ENCODE results near the gene PLCH1. TPM values are rescaled to one million over a fixed set of nuclear protein-coding genes. Genes with fewer than 3 reads are reported as not detected.

Gene PLCH1
- total RNA-seq, 1 donor from 2014 or later: 0.25 TPM

GRCh38 chr3:155697542-155697941, 47.3 kb downstream of the PLCH1 start:
- DNase-seq (ENCODE audit: extremely low spot score in 2 of 2): no peak
- Histone ChIP-seq H3K36me3 (no peaks in the 10 kb centered on the region), H3K4me1 (no peaks in the 10 kb centered on the region), H3K27ac (no peak overlapping the region), H3K9me3 (no peaks in the 10 kb centered on the region), H3K4me3 (no peak overlapping the region), H3K27me3 (no peaks in the 10 kb centered on the region)
- intact Hi-C loops (cut with DNase I): loop anchor here (10.0 kb wide), 1 partner anchor 343 kb away; no protein-coding TSS in a partner anchor
- TF ChIP-seq, protein P1, sequence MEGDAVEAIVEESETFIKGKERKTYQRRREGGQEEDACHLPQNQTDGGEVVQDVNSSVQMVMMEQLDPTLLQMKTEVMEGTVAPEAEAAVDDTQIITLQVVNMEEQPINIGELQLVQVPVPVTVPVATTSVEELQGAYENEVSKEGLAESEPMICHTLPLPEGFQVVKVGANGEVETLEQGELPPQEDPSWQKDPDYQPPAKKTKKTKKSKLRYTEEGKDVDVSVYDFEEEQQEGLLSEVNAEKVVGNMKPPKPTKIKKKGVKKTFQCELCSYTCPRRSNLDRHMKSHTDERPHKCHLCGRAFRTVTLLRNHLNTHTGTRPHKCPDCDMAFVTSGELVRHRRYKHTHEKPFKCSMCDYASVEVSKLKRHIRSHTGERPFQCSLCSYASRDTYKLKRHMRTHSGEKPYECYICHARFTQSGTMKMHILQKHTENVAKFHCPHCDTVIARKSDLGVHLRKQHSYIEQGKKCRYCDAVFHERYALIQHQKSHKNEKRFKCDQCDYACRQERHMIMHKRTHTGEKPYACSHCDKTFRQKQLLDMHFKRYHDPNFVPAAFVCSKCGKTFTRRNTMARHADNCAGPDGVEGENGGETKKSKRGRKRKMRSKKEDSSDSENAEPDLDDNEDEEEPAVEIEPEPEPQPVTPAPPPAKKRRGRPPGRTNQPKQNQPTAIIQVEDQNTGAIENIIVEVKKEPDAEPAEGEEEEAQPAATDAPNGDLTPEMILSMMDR (IDR thresholded peaks at IDR 0.05): no peak
- TF ChIP-seq POLR2AphosphoS5 (IDR thresholded peaks at IDR 0.05; ENCODE audit: insufficient read depth in 1 of 2, low read depth in 1 of 2) (no peak), POLR2A (IDR thresholded peaks at IDR 0.05) (no peak)

- Histone ChIP-seq H3K27me3 (no peaks in the 10 kb centered on the region), H3K4me3 (no peak overlapping the region), H3K36me3 (no peaks in the 10 kb centered on the region), H3K27ac (no peak overlapping the region), H3K4me1 (no peaks in the 10 kb centered on the region), H3K9me3 (no peaks in the 10 kb centered on the region)
- DNase-seq (ENCODE audit: extremely low spot score in 2 of 2): no peak
- TF ChIP-seq, protein P1 (IDR thresholded peaks at IDR 0.05): no peak
- TF ChIP-seq POLR2AphosphoS5 (IDR thresholded peaks at IDR 0.05; ENCODE audit: insufficient read depth in 1 of 2, low read depth in 1 of 2) (no peak), POLR2A (IDR thresholded peaks at IDR 0.05) (no peak)
- intact Hi-C loops (cut with DNase I): loop anchor here (10.0 kb wide), 1 partner anchor 336 kb away; no protein-coding TSS in a partner anchor
Measured at GRCh38 chr3:155690921-155691320, 54.0 kb downstream of the PLCH1 start.

DNA sequence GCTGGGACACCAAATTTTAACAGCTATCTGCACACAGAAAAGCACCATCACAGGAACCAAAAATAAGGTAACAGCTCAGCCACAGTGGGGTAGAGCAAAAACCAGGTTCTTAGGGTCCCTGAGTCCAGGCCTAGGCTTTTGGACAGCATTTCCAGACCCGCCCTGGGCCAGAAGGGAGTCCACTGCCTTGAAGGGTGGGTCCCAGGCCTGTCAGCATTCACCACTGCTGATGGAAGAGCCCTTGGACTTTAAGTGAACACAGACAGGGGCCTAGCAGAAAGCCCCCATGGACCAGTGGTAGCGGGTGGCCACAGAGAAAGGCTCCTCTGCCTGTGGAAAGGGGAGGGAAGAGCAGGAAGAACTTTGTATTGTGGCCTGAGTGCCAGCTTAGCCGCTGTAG, 56.4 kb downstream of the PLCH1 start:
- intact Hi-C loops (cut with DNase I): no loop called here
- DNase-seq (ENCODE audit: extremely low spot score in 2 of 2): no peak
- Histone ChIP-seq H3K36me3 (no peaks in the 10 kb centered on the region), H3K4me1 (no peaks in the 10 kb centered on the region), H3K27ac (no peak overlapping the region), H3K9me3 (no peaks in the 10 kb centered on the region), H3K27me3 (no peaks in the 10 kb centered on the region), H3K4me3 (no peak overlapping the region)
- TF ChIP-seq, protein P1 (IDR thresholded peaks at IDR 0.05): no peak
- TF ChIP-seq POLR2A (IDR thresholded peaks at IDR 0.05) (no peak), POLR2AphosphoS5 (IDR thresholded peaks at IDR 0.05; ENCODE audit: insufficient read depth in 1 of 2, low read depth in 1 of 2) (no peak)

DNA sequence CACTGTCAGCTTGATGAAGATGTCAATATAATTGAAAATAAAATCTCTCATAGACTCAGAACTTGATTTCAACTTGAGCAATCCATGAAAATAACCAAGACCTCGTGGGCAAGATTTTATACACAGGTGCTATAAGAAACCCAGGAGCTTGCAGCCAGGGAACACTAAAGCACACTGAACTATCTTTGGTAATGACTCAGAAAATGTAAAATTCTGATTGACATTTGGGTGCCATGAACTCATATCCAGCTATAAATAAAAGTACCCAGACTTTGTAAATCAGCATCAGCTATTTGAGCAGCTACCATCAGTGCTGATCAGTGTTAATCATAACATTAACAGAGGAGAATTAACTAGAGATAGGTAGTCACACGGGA, 61.5 kb downstream of the PLCH1 start:
- Histone ChIP-seq H3K27me3 (no peaks in the 10 kb centered on the region), H3K4me3 (no peak overlapping the region), H3K9me3 (no peaks in the 10 kb centered on the region), H3K27ac (no peak overlapping the region), H3K4me1 (no peaks in the 10 kb centered on the region), H3K36me3 (no peaks in the 10 kb centered on the region)
- intact Hi-C loops (cut with DNase I): no loop called here
- no peak for DNase-seq (ENCODE audit: extremely low spot score in 2 of 2)
- no peak for TF ChIP-seq POLR2AphosphoS5 (IDR thresholded peaks at IDR 0.05; ENCODE audit: insufficient read depth in 1 of 2, low read depth in 1 of 2)
- TF ChIP-seq, protein P1 (IDR thresholded peaks at IDR 0.05): no peak

GRCh38 chr3:155682426-155683343, 62.2 kb downstream of the PLCH1 start:
- Histone ChIP-seq H3K4me1 (no peaks in the 10 kb centered on the region), H3K27me3 (no peaks in the 10 kb centered on the region), H3K36me3 (no peaks in the 10 kb centered on the region), H3K4me3 (no peak overlapping the region), H3K9me3 (no peaks in the 10 kb centered on the region), H3K27ac (no peak overlapping the region)
- TF ChIP-seq POLR2AphosphoS5 (IDR thresholded peaks at IDR 0.05; ENCODE audit: insufficient read depth in 1 of 2, low read depth in 1 of 2): no peak
- TF ChIP-seq, protein P1 (IDR thresholded peaks at IDR 0.05): no peak
- TF ChIP-seq POLR2A (IDR thresholded peaks at IDR 0.05): no peak
- no peak for DNase-seq (ENCODE audit: extremely low spot score in 2 of 2)
- intact Hi-C loops (cut with DNase I): no loop called here
